Uterus (tissue), 2 donors: ENCODE measurements around the gene SMTN.

Experiments
- POLR2A ChIP-seq, 2 donors: fragments of 450-650 bp; IDR thresholded peaks; one replicate each; pipeline ENCODE4 v1.6.1; 2016; ENCODE audit warnings: antibody characterized with exemption in 2 of 2, mild to moderate bottlenecking in 1 of 2, moderate library complexity in 1 of 2
- TF ChIP-seq, protein P1 (sequence below), 4 experiments: fragments of 200-600 bp in 2 of 4; fragments of 450-650 bp in 2 of 4; sonication (generic) in 2 of 4; IDR thresholded peaks; one replicate each; pipeline ENCODE4 v1.5.1; 2016 to 2019; ENCODE audit warnings: antibody characterized with exemption in 4 of 4, mild to moderate bottlenecking in 2 of 4, moderate library complexity in 1 of 4

DNA sequence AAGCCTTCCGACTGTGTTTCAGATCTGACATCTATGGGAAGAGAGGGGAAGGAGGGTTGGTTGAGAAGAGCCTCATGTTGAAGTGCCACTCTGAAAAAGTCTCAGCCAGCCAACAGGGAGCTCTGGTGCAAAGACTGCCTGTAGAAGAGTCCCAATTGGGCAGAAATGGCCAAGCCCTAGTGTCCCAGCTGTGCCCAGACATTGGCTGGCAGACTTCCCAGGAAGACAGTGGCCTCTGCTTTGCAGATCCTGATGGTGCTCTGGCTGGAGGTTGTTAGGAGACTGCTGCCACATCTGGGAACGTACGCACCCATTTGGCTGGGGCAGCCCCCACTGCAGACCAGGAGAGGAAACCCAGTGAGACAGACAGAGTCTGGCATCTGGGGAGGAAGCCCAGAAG, 62.4 kb downstream of the SMTN start:
- TF ChIP-seq, protein P1, sequence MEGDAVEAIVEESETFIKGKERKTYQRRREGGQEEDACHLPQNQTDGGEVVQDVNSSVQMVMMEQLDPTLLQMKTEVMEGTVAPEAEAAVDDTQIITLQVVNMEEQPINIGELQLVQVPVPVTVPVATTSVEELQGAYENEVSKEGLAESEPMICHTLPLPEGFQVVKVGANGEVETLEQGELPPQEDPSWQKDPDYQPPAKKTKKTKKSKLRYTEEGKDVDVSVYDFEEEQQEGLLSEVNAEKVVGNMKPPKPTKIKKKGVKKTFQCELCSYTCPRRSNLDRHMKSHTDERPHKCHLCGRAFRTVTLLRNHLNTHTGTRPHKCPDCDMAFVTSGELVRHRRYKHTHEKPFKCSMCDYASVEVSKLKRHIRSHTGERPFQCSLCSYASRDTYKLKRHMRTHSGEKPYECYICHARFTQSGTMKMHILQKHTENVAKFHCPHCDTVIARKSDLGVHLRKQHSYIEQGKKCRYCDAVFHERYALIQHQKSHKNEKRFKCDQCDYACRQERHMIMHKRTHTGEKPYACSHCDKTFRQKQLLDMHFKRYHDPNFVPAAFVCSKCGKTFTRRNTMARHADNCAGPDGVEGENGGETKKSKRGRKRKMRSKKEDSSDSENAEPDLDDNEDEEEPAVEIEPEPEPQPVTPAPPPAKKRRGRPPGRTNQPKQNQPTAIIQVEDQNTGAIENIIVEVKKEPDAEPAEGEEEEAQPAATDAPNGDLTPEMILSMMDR (IDR thresholded peaks at IDR 0.05): no peak
- no peak for TF ChIP-seq POLR2A (IDR thresholded peaks at IDR 0.05)
